Skeletal muscle cell (primary cell): ENCODE results near the gene GRM1.

Experiments
- DNase-seq: peaks from one replicate; pipeline ENCODE4 v3.0.0-alpha.2; 2010; ENCODE audit warnings: low read depth
- H3K4me3 ChIP-seq: 2 replicates; pipeline ENCODE4 v1.5.1; 2011; ENCODE audit warnings: low read depth, mild to moderate bottlenecking, control low read depth, low read length, moderate library complexity

The GRM1 gene

GRCh38 chr6:146092961-146093686, 64.3 kb downstream of the GRM1 start:
- no peak for DNase-seq
- H3K4me3 ChIP-seq: no peak overlapping the region

- no peak for DNase-seq
- H3K4me3 ChIP-seq: no peak overlapping the region
Measured at GRCh38 chr6:146095481-146095880, 66.6 kb downstream of the GRM1 start.

GRCh38 chr6:146097586-146097985, 68.7 kb downstream of the GRM1 start:
- H3K4me3 ChIP-seq: no peak overlapping the region
- DNase-seq: no peak

- no peak for DNase-seq
- no peak overlapping the region for H3K4me3 ChIP-seq
Measured at GRCh38 chr6:146100776-146101175, 71.9 kb downstream of the GRM1 start.

- no peak overlapping the region for H3K4me3 ChIP-seq
- DNase-seq: no peak
Measured at GRCh38 chr6:146103416-146104072, 74.7 kb downstream of the GRM1 start.

GRCh38 chr6:146106532-146106931, 77.7 kb downstream of the GRM1 start:
- H3K4me3 ChIP-seq: no peak overlapping the region
- DNase-seq: no peak

GRCh38 chr6:146110990-146111389, 82.1 kb downstream of the GRM1 start:
- H3K4me3 ChIP-seq: no peak overlapping the region
- no peak for DNase-seq

GRCh38 chr6:146111881-146112450, 83.1 kb downstream of the GRM1 start:
- no peak for DNase-seq
- no peak overlapping the region for H3K4me3 ChIP-seq

GRCh38 chr6:146113084-146113623, 84.3 kb downstream of the GRM1 start:
- no peak for DNase-seq
- H3K4me3 ChIP-seq: no peak overlapping the region

GRCh38 chr6:146123616-146124015, 94.8 kb downstream of the GRM1 start:
- no peak overlapping the region for H3K4me3 ChIP-seq
- DNase-seq: no peak

- DNase-seq: no peak
Measured at GRCh38 chr6:146127447-146128215, 98.8 kb downstream of the GRM1 start.

GRCh38 chr6:146133866-146134265, 105.0 kb downstream of the GRM1 start:
- no peak for DNase-seq
- H3K4me3 ChIP-seq: no peak overlapping the region

More at GRCh38 chr6:146127447-146128215, 98.8 kb downstream of the GRM1 start:
- H3K4me3 ChIP-seq: no peak overlapping the region

- DNase-seq: no peak
Measured at GRCh38 chr6:146135167-146135566, 106.3 kb downstream of the GRM1 start.

GRCh38 chr6:146146836-146147235, 118.0 kb downstream of the GRM1 start:
- DNase-seq: no peak

More at GRCh38 chr6:146135167-146135566, 106.3 kb downstream of the GRM1 start:
- no peak overlapping the region for H3K4me3 ChIP-seq

GRCh38 chr6:146149770-146150169, 120.9 kb downstream of the GRM1 start:
- no peak for DNase-seq
- H3K4me3 ChIP-seq: no peak overlapping the region

More at GRCh38 chr6:146146836-146147235, 118.0 kb downstream of the GRM1 start:
- no peak overlapping the region for H3K4me3 ChIP-seq

GRCh38 chr6:146153040-146153758, 124.3 kb downstream of the GRM1 start:
- no peak for DNase-seq
- no peak overlapping the region for H3K4me3 ChIP-seq

GRCh38 chr6:146154197-146154596, 125.3 kb downstream of the GRM1 start:
- DNase-seq: no peak

GRCh38 chr6:146161664-146162063, 132.8 kb downstream of the GRM1 start:
- H3K4me3 ChIP-seq: no peak overlapping the region
- DNase-seq: no peak

More at GRCh38 chr6:146154197-146154596, 125.3 kb downstream of the GRM1 start:
- H3K4me3 ChIP-seq: no peak overlapping the region

GRCh38 chr6:146169872-146170271, 141.0 kb downstream of the GRM1 start:
- DNase-seq: no peak
- no peak overlapping the region for H3K4me3 ChIP-seq
